ENCODE data around the gene HACD1. TPM values are rescaled to one million over a fixed set of nuclear protein-coding genes. Genes with fewer than 3 reads are reported as not detected.

The HACD1 gene
- total RNA-seq, 1 experiment from 2014 or later, result 29.6 TPM

DNA sequence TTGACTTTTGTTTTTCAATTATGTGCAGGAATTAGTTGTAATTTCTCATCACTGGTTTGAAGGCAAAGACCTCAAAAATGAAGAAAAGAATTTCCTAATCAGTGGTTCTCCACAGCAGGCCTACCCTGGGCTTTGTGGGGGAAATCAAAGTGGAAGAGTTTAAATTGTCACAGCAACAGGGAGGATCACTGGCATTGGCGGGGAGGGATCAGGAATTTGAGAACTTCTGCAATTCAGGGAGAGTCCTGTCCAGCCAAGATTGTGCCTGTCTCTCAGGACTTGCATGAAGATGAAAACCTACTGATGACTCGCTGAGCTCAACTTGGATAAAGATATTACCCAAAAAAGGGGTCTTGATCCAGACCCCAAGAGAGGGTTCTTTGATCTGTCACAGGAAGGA, 70.1 kb downstream of the HACD1 start:
- Histone ChIP-seq H3K4me3 (no peak overlapping the region), H3K27ac (no peak overlapping the region), H3K36me3 (ENCODE audit: low read depth) (no peaks in the 10 kb centered on the region), H3K79me2 (ENCODE audit: low read depth) (no peaks in the 10 kb centered on the region), H4K20me1 (ENCODE audit: insufficient read depth) (no peaks in the 10 kb centered on the region), H2AFZ (no peak overlapping the region), H3K4me1 (replicated peaks; ENCODE audit: insufficient read depth) (no peaks in the 10 kb centered on the region), H3K9me2 (ENCODE audit: insufficient read depth) (no peaks in the 10 kb centered on the region), H3K4me2 (no peak overlapping the region), H3F3A (ENCODE audit: insufficient read depth, low read depth) (no peaks in the 10 kb centered on the region), H3K27me3 (ENCODE audit: insufficient read depth, low read depth) (no peaks in the 10 kb centered on the region), H3K9me3 (ENCODE audit: insufficient read depth, low read depth) (no peaks in the 10 kb centered on the region)
- no TSS peak for BruUV-seq (replicated peaks)
- DNase-seq, result no peak
- CTCF ChIA-PET, result no interaction called here
- TF ChIP-seq, protein P1, sequence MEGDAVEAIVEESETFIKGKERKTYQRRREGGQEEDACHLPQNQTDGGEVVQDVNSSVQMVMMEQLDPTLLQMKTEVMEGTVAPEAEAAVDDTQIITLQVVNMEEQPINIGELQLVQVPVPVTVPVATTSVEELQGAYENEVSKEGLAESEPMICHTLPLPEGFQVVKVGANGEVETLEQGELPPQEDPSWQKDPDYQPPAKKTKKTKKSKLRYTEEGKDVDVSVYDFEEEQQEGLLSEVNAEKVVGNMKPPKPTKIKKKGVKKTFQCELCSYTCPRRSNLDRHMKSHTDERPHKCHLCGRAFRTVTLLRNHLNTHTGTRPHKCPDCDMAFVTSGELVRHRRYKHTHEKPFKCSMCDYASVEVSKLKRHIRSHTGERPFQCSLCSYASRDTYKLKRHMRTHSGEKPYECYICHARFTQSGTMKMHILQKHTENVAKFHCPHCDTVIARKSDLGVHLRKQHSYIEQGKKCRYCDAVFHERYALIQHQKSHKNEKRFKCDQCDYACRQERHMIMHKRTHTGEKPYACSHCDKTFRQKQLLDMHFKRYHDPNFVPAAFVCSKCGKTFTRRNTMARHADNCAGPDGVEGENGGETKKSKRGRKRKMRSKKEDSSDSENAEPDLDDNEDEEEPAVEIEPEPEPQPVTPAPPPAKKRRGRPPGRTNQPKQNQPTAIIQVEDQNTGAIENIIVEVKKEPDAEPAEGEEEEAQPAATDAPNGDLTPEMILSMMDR (conservative IDR thresholded peaks at IDR 0.05), result no peak
- TF ChIP-seq EZH2 (IDR thresholded peaks at IDR 0.05; ENCODE audit: low read depth), result no peak
- intact Hi-C loops (cut with micrococcal nuclease; ENCODE audit: unreplicated experiment), result no loop called here
- POLR2A ChIA-PET (ENCODE audit: unreplicated experiment), result no interaction called here

DNA sequence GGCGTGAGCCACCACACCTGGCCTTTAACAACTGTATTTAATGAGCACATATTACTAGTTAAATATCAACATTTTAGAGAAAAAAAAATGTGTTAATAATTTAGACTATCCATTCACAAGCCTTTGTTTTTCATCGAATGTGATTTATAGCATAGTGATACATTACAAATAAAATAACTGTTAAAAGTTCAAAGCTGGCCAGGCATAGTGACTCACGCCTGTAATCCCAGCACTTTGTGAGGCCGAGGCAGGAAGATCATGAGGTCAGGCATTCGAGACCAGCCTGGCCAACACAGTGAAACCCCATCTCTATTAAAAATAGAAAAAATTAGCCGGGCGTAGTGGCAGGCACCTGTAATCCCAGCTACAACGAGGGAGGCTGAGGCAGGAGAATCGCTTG, 72.7 kb downstream of the HACD1 start:
- intact Hi-C loops (cut with micrococcal nuclease; ENCODE audit: unreplicated experiment), result no loop called here
- no peak for TF ChIP-seq EZH2 (IDR thresholded peaks at IDR 0.05; ENCODE audit: low read depth)
- TF ChIP-seq, protein P1 (conservative IDR thresholded peaks at IDR 0.05), result no peak
- no peaks in the 10 kb centered on the region for H3K9me3 ChIP-seq (ENCODE audit: insufficient read depth, low read depth)
- no peak overlapping the region for H3K4me2 ChIP-seq
- H3K27me3 ChIP-seq (ENCODE audit: insufficient read depth, low read depth), result no peaks in the 10 kb centered on the region
- H3K4me1 ChIP-seq (replicated peaks; ENCODE audit: insufficient read depth), result no peaks in the 10 kb centered on the region
- no peak overlapping the region for H3K27ac ChIP-seq
- H4K20me1 ChIP-seq (ENCODE audit: insufficient read depth), result no peaks in the 10 kb centered on the region
- DNase-seq, result no peak
- no TSS peak for BruUV-seq (replicated peaks)
- no peaks in the 10 kb centered on the region for H3K9me2 ChIP-seq (ENCODE audit: insufficient read depth)
- H3K4me3 ChIP-seq, result no peak overlapping the region
- ChIA-PET POLR2A (ENCODE audit: unreplicated experiment) (no interaction called here), CTCF (no interaction called here)
- no peak overlapping the region for H2AFZ ChIP-seq
- H3K36me3 ChIP-seq (ENCODE audit: low read depth), result no peaks in the 10 kb centered on the region
- no peaks in the 10 kb centered on the region for H3K79me2 ChIP-seq (ENCODE audit: low read depth)
- H3F3A ChIP-seq (ENCODE audit: insufficient read depth, low read depth), result no peaks in the 10 kb centered on the region

Other genes with a start within 250 kb of the HACD1 start
- 0.60 and 2.1 TPM in 2 replicates for gene ST8SIA6, start 162.8 kb downstream of the HACD1 start, total RNA-seq (2021)
- 37.0 and 38.8 TPM in 2 replicates for gene STAM, start 26.8 kb upstream of the HACD1 start, total RNA-seq (2021)
- 0.20 and 0.24 TPM in 2 replicates for gene TMEM236, start 134.8 kb upstream of the HACD1 start, total RNA-seq (2021)
- 0.07 TPM in 1 of 2 replicates, not detected in the other for gene MRC1, start 192.0 kb upstream of the HACD1 start, total RNA-seq (2021)